ENCODE data around the gene SPOCK2. TPM values are rescaled to one million over a fixed set of nuclear protein-coding genes. Genes with fewer than 3 reads are reported as not detected.

SPOCK2 gene
- total RNA-seq, 1 experiment from 2014 or later = 1.8 TPM

- no peak overlapping the region for H3K27ac ChIP-seq (ENCODE audit: insufficient read length, low read depth, low read length)
- no peak overlapping the region for H2BK12ac ChIP-seq (ENCODE audit: insufficient read length, low read depth, low read length)
- no peak overlapping the region for H4K91ac ChIP-seq (ENCODE audit: insufficient read length, low read depth, low read length)
- H3K4me1 ChIP-seq (ENCODE audit: insufficient read depth, low read length) = no peaks in the 10 kb centered on the region
- no CpG with 5 or more reads among the region's 6 CpGs for WGBS (ENCODE audit: extremely low coverage, insufficient read length, low lambda C conversion rate)
- no peak overlapping the region for H3K23ac ChIP-seq (ENCODE audit: insufficient read length, low read depth, low read length)
- no peaks in the 10 kb centered on the region for H4K20me1 ChIP-seq (ENCODE audit: control insufficient read depth, insufficient read depth, insufficient read length)
- no peaks in the 10 kb centered on the region for H3K79me2 ChIP-seq (ENCODE audit: insufficient read depth, low read length)
- H3K36me3 Mint-ChIP-seq (ENCODE audit: insufficient read depth in 1 of 3, low read depth in 3 of 3) = no peaks in the 10 kb centered on the region
- DNase-seq = no peak
- peaks cover 6% of the 10 kb centered on the region for H3K27me3 Mint-ChIP-seq (ENCODE audit: low read depth)
- H4K5ac ChIP-seq (ENCODE audit: insufficient read length, low read depth, low read length) = no peak overlapping the region
- TF ChIP-seq, protein P1, sequence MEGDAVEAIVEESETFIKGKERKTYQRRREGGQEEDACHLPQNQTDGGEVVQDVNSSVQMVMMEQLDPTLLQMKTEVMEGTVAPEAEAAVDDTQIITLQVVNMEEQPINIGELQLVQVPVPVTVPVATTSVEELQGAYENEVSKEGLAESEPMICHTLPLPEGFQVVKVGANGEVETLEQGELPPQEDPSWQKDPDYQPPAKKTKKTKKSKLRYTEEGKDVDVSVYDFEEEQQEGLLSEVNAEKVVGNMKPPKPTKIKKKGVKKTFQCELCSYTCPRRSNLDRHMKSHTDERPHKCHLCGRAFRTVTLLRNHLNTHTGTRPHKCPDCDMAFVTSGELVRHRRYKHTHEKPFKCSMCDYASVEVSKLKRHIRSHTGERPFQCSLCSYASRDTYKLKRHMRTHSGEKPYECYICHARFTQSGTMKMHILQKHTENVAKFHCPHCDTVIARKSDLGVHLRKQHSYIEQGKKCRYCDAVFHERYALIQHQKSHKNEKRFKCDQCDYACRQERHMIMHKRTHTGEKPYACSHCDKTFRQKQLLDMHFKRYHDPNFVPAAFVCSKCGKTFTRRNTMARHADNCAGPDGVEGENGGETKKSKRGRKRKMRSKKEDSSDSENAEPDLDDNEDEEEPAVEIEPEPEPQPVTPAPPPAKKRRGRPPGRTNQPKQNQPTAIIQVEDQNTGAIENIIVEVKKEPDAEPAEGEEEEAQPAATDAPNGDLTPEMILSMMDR (conservative IDR thresholded peaks at IDR 0.05) = no peak
- H3K4ac ChIP-seq (ENCODE audit: low read depth, low read length) = no peak overlapping the region
- H3K4me2 ChIP-seq (ENCODE audit: insufficient read depth, insufficient read length, low read length) = no peak overlapping the region
- no peaks in the 10 kb centered on the region for H3K27me3 ChIP-seq (ENCODE audit: insufficient read depth, low read length)
- no peak overlapping the region for H3K9ac ChIP-seq (ENCODE audit: extremely low read depth, insufficient read length, low read length)
- H3K9me3 ChIP-seq (ENCODE audit: control insufficient read depth, low read depth, low read length) = no peaks in the 10 kb centered on the region
- H2AFZ ChIP-seq (ENCODE audit: low read length) = no peak overlapping the region
- H2BK5ac ChIP-seq (ENCODE audit: insufficient read length, low read length) = no peak overlapping the region
- H3K56ac ChIP-seq (ENCODE audit: insufficient read length, low read depth, low read length) = no peak overlapping the region
- no peaks in the 10 kb centered on the region for H3K9me3 Mint-ChIP-seq
- H3K4me1 Mint-ChIP-seq = peaks cover 5 to 13% of the 10 kb centered on the region in 2 experiments
- H3K18ac ChIP-seq (ENCODE audit: insufficient read length, low read depth, low read length) = no peak overlapping the region
- no peak overlapping the region for H3T11ph ChIP-seq (ENCODE audit: low read length)
- no peak overlapping the region for H3K14ac ChIP-seq (ENCODE audit: insufficient read depth, low read length)
- H3K79me1 ChIP-seq (ENCODE audit: insufficient read depth, low read depth, low read length, poor library complexity, severe bottlenecking) = no peaks in the 10 kb centered on the region
- H2BK120ac ChIP-seq (ENCODE audit: low read depth, low read length, poor library complexity, severe bottlenecking) = no peak overlapping the region
- H2BK20ac ChIP-seq (ENCODE audit: low read depth, low read length, poor library complexity, severe bottlenecking) = no peak overlapping the region
- H3K4me3 Mint-ChIP-seq = no peak overlapping the region
- H4K8ac ChIP-seq (replicated peaks; ENCODE audit: insufficient read length, low read depth, low read length) = no peak overlapping the region
- no peaks in the 10 kb centered on the region for H3K23me2 ChIP-seq (ENCODE audit: insufficient read length, low read depth, low read length, poor library complexity, severe bottlenecking)
- no peak overlapping the region for H2AK5ac ChIP-seq (ENCODE audit: insufficient read length, low read length)
- H3K27ac Mint-ChIP-seq = no peak overlapping the region
- H2BK15ac ChIP-seq (ENCODE audit: low read depth, low read length) = no peak overlapping the region
Measured at GRCh38 chr10:72022228-72022627, 66.1 kb downstream of the SPOCK2 start.
